Measurements from ENCODE around the gene KCND2. TPM values are rescaled to one million over a fixed set of nuclear protein-coding genes. Genes with fewer than 3 reads are reported as not detected.

The KCND2 gene
- total RNA-seq, 2 donors from 2014 or later = 0.08 to 0.17 TPM

DNA sequence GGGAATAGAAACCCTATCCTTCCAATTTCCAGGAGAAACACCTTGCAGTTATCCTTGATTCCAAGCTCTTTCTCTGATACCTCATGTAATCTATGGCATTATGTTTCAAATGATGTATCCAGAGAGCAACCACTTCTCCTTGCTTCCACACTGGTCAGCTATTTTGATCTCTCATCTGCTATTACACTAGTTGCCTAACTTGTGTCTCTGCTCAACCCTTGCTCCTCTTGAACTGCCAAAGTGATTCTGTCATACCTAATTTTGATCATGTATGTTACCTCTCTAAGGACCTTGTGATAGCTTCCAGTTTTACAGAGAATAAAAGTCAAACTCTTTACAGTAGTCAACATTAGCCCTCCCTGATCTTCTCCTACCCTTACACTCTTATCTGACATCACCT is 90.4 kb downstream of the KCND2 start:
- intact Hi-C loops (cut with DNase I) = no loop called here

DNA sequence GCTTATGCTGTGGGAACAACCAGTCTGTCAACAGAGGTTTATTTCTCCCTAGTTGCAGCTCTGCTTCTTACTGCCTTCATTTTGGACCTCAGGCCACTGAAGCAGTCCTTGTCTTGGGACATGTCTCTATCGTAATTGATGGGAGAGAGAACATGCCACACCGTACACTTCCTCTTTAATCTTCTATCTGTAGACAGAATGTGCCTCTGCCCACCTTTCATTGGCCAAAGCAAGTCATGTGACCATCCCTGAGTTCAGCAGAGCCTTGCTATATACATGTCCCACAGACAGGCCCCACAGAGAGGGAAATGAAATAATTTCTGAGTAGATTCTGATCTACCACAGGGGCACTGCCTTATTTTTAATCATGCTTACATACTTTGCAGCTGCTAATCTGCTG is 98.0 kb downstream of the KCND2 start:
- no peak overlapping the region for H3K9ac ChIP-seq (ENCODE audit: low read depth in 2 of 2, low read length in 2 of 2)
- H3K27ac ChIP-seq = no peak overlapping the region
- no peaks in the 10 kb centered on the region for H3K4me1 ChIP-seq
- H3K27me3 ChIP-seq = no peaks in the 10 kb centered on the region
- DNase-seq = no peak
- H3K4me3 ChIP-seq = no peak overlapping the region
- H3K36me3 ChIP-seq = no peaks in the 10 kb centered on the region
- no peaks in the 10 kb centered on the region for H3K9me3 ChIP-seq
- intact Hi-C loops (cut with DNase I) = no loop called here
- TF ChIP-seq, protein P1, sequence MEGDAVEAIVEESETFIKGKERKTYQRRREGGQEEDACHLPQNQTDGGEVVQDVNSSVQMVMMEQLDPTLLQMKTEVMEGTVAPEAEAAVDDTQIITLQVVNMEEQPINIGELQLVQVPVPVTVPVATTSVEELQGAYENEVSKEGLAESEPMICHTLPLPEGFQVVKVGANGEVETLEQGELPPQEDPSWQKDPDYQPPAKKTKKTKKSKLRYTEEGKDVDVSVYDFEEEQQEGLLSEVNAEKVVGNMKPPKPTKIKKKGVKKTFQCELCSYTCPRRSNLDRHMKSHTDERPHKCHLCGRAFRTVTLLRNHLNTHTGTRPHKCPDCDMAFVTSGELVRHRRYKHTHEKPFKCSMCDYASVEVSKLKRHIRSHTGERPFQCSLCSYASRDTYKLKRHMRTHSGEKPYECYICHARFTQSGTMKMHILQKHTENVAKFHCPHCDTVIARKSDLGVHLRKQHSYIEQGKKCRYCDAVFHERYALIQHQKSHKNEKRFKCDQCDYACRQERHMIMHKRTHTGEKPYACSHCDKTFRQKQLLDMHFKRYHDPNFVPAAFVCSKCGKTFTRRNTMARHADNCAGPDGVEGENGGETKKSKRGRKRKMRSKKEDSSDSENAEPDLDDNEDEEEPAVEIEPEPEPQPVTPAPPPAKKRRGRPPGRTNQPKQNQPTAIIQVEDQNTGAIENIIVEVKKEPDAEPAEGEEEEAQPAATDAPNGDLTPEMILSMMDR (IDR thresholded peaks at IDR 0.05) = no peak

More for the DNA sequence above, 90.4 kb downstream of the KCND2 start:
- Histone ChIP-seq H3K4me1 (no peaks in the 10 kb centered on the region), H3K27me3 (no peaks in the 10 kb centered on the region), H3K9ac (ENCODE audit: low read depth in 2 of 2, low read length in 2 of 2) (no peak overlapping the region), H3K9me3 (no peaks in the 10 kb centered on the region), H3K36me3 (no peaks in the 10 kb centered on the region), H3K27ac (no peak overlapping the region), H3K4me3 (no peak overlapping the region)
- TF ChIP-seq, protein P1 (IDR thresholded peaks at IDR 0.05) = no peak
- DNase-seq = no peak

DNA sequence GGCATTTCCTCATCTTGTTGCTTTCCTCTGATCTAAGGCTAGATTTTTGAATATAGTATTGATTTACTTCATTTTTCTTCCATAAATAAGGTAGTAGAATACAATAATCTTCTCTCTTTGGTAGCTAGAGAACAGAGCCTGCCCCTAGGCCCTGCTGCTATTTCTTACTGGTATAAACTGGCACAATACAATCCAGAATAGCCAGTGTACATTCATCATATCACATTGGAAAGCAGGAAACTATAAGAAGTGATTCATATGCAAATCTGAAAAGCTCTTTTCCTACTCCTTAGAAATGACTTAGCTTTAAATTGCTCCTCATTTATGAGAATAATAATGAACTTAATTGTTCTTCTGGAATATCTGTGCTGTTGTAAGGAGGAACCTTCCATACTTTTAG is 100.2 kb downstream of the KCND2 start:
- no peaks in the 10 kb centered on the region for H3K9me3 ChIP-seq
- TF ChIP-seq, protein P1 (IDR thresholded peaks at IDR 0.05) = no peak
- H3K9ac ChIP-seq (ENCODE audit: low read depth in 2 of 2, low read length in 2 of 2) = no peak overlapping the region
- DNase-seq = no peak
- intact Hi-C loops (cut with DNase I) = no loop called here
- H3K36me3 ChIP-seq = no peaks in the 10 kb centered on the region
- no peaks in the 10 kb centered on the region for H3K4me1 ChIP-seq
- no peak overlapping the region for H3K4me3 ChIP-seq
- H3K27ac ChIP-seq = no peak overlapping the region
- H3K27me3 ChIP-seq = no peaks in the 10 kb centered on the region

DNA sequence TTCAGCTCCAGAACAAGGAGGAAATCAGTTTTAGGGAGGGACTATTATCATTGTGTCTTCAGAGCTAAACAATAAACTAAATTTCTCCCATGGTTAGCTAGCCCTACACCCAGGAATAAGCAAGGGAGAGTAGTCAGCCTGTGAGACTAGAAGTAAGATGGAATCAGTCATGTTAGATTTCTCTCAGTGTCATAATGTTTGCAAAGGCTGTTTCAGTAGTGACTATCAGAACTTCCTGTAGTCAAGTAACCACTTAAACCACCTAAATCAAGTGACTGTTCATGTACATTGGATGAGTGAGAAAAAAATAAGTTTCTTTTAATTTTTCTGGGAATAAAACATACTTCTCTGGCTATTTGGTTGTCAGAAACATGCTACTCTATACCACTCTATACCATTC is 121.6 kb downstream of the KCND2 start:
- Histone ChIP-seq H3K27me3 (no peaks in the 10 kb centered on the region), H3K9me3 (no peaks in the 10 kb centered on the region), H3K9ac (ENCODE audit: low read depth in 2 of 2, low read length in 2 of 2) (no peak overlapping the region), H3K4me1 (no peaks in the 10 kb centered on the region), H3K27ac (no peak overlapping the region), H3K4me3 (no peak overlapping the region), H3K36me3 (no peaks in the 10 kb centered on the region)
- intact Hi-C loops (cut with DNase I) = no loop called here
- DNase-seq = no peak
- TF ChIP-seq, protein P1 (IDR thresholded peaks at IDR 0.05) = no peak

DNA sequence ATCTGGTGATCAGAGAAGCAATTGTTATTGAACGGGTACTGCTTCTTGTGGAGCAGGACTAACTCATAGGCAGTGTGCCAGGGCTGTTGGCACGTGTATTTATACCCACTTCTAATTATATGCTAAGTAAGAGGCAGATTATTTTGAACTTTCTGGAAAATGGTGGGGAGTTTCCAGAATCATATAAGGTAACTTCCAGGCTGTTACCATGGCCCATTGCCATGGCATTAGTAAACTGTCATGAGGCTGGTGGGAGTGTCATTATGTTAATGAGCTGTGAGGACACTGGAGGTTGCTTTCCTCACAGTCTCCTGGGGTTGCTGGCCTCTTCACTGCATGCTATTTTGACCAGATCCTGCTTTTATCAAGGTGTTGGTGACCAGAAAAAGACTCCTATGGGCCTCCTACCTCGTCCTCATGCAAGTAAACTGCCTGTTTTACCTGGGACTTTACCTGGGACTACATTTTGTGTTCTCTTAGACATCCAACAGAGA is 122.6 kb downstream of the KCND2 start:
- no peaks in the 10 kb centered on the region for H3K9me3 ChIP-seq
- H3K27me3 ChIP-seq = no peaks in the 10 kb centered on the region
- no peak overlapping the region for H3K27ac ChIP-seq
- no peaks in the 10 kb centered on the region for H3K4me1 ChIP-seq
- intact Hi-C loops (cut with DNase I) = no loop called here
- no peak for DNase-seq
- TF ChIP-seq, protein P1 (IDR thresholded peaks at IDR 0.05) = no peak
- no peak overlapping the region for H3K4me3 ChIP-seq
- H3K36me3 ChIP-seq = no peaks in the 10 kb centered on the region
- no peak overlapping the region for H3K9ac ChIP-seq (ENCODE audit: low read depth in 2 of 2, low read length in 2 of 2)
